Measurements from ENCODE around the gene SPATA4.

SPATA4 gene

GRCh38 chr4:176193126-176193525 is 2.3 kb downstream of the SPATA4 start:
- no peak for TF ChIP-seq CTCF (IDR thresholded peaks at IDR 0.05; ENCODE audit: borderline replicate concordance, insufficient read depth, low read depth, low read length)
- no peak overlapping the region for H3K4me3 ChIP-seq (ENCODE audit: low read depth, low read length)

GRCh38 chr4:176191974-176192373 is 3.4 kb downstream of the SPATA4 start:
- no peak overlapping the region for H3K4me3 ChIP-seq (ENCODE audit: low read depth, low read length)
- TF ChIP-seq CTCF (IDR thresholded peaks at IDR 0.05; ENCODE audit: borderline replicate concordance, insufficient read depth, low read depth, low read length), result no peak

GRCh38 chr4:176189891-176190795 is 5.2 kb downstream of the SPATA4 start:
- no peak for TF ChIP-seq CTCF (IDR thresholded peaks at IDR 0.05; ENCODE audit: borderline replicate concordance, insufficient read depth, low read depth, low read length)
- no peak overlapping the region for H3K4me3 ChIP-seq (ENCODE audit: low read depth, low read length)

GRCh38 chr4:176188654-176189053 is 6.7 kb downstream of the SPATA4 start:
- H3K4me3 ChIP-seq (ENCODE audit: low read depth, low read length), result no peak overlapping the region
- TF ChIP-seq CTCF (IDR thresholded peaks at IDR 0.05; ENCODE audit: borderline replicate concordance, insufficient read depth, low read depth, low read length), result no peak

- no peak for TF ChIP-seq CTCF (IDR thresholded peaks at IDR 0.05; ENCODE audit: borderline replicate concordance, insufficient read depth, low read depth, low read length)
- H3K4me3 ChIP-seq (ENCODE audit: low read depth, low read length), result no peak overlapping the region
These were observed 7.8 kb downstream of the SPATA4 start for GRCh38 chr4:176187624-176188023.

- H3K4me3 ChIP-seq (ENCODE audit: low read depth, low read length), result no peak overlapping the region
- TF ChIP-seq CTCF (IDR thresholded peaks at IDR 0.05; ENCODE audit: borderline replicate concordance, insufficient read depth, low read depth, low read length), result no peak
These were observed 8.6 kb downstream of the SPATA4 start for GRCh38 chr4:176186671-176187395.

Measured in GM12875 (cell line).